A375 (cell line): ENCODE data around the gene EDEM1. TPM values are rescaled to one million over a fixed set of nuclear protein-coding genes. Genes with fewer than 3 reads are reported as not detected.

Experiments used
- small RNA-seq: library from RNA; depleted of rRNA; stranded (forward); fragments of <200 nt; gene quantifications from one replicate; pipeline ENCODE3, GENCODE V24; 2014
- total RNA-seq: library from RNA; depleted of rRNA; stranded (reverse); fragments of >200 nt; shearing (Covaris generic); gene quantifications from 2 replicates; pipeline ENCODE4 v1.2.3, GENCODE V29; 2014; rRNA removed

EDEM1 gene
- total RNA-seq, result 33.3 and 47.0 TPM in 2 replicates

GRCh38 chr3:5187156-5187919 is at the start of gene EDEM1:
Gene EDEM1, plus strand, starts transcription at chr3:5187707. Its CDS starts 99 bp downstream, at chr3:5187806.

Small RNA genes within 50 kb of the gene (small RNA-seq; reads per million reads assigned to genes)
- gene MIR4790 (not detected), gene RN7SL553P (not detected)

Other genes with a start within 250 kb of the EDEM1 start
- gene BHLHE40, start 208.3 kb upstream of the EDEM1 start, total RNA-seq, result 61.1 and 69.3 TPM in 2 replicates
- 22.1 and 24.5 TPM in 2 replicates for gene ARL8B, start 65.4 kb upstream of the EDEM1 start, total RNA-seq